Measurements from ENCODE around the gene POLA1. TPM values are rescaled to one million over a fixed set of nuclear protein-coding genes. Genes with fewer than 3 reads are reported as not detected.

Gene POLA1
- polyA plus RNA-seq, 1 experiment, result 2.5 TPM

GRCh38 chrX:24673424-24673823 is 20.3 kb upstream of the POLA1 start:
- Histone ChIP-seq H3K4me3 (ENCODE audit: low read depth, low read length) (no peak overlapping the region), H3K27me3 (ENCODE audit: control insufficient read depth, insufficient read depth, low read length) (no peaks in the 10 kb centered on the region), H3K36me3 (ENCODE audit: control insufficient read depth, insufficient read depth, low read length) (no peaks in the 10 kb centered on the region)
- no peak for DNase-seq (ENCODE audit: low read depth)
- CTCF ChIA-PET, result interaction anchor here (0.5 to 0.6 kb wide), 2 partner anchors 17 to 293 kb away, joined by 3 read pairs; no protein-coding TSS in a partner anchor
- no peak for TF ChIP-seq CTCF (IDR thresholded peaks at IDR 0.05; ENCODE audit: insufficient read depth, low read depth, low read length)
- POLR2A ChIA-PET, result no interaction called here

DNA sequence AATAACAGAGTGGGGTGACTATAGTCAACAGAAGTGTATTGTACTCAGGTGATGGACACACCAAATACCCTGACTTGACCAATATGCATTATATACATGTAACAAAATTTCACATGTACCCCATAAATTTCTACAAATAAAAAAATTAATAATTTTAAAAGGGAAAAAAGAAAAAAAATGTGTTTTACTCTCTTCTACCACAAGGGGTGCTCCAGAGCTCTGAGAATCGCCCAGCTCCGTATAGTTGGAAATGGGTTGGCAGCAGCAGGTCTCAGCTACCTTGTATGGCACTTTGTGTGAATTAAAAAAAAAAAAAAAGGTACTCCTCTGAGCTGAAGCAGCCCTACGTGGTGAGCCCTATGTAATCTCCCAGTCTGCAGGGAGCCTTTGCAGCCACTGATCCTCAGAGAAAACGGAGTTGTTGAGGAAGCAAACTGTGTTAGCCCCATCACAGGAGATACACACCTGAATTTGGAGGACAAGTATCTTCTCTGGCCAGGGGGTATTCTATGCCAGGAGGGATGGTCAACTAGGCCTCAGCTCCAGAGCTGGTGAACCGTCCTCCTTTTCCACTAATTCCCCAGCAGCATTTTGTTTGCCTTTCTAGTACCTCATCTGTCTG is 17.2 kb upstream of the POLA1 start:
- ChIA-PET POLR2A (no interaction called here), CTCF (interaction anchor here (0.8 to 1.7 kb wide), 7 partner anchors 11 to 467 kb away, joined by 3 to 12 read pairs (median 4); no protein-coding TSS in a partner anchor)
- no peak for DNase-seq (ENCODE audit: low read depth)
- no peak overlapping the region for H3K4me3 ChIP-seq (ENCODE audit: low read depth, low read length)
- peak; percentile 55 for TF ChIP-seq CTCF (IDR thresholded peaks at IDR 0.05; ENCODE audit: insufficient read depth, low read depth, low read length)
- H3K27me3 ChIP-seq (ENCODE audit: control insufficient read depth, insufficient read depth, low read length), result no peaks in the 10 kb centered on the region; the same call in 1 of the 2 replicates
- H3K36me3 ChIP-seq (ENCODE audit: control insufficient read depth, insufficient read depth, low read length), result no peaks in the 10 kb centered on the region

- ChIA-PET POLR2A (no interaction called here), CTCF (interaction anchor here (0.6 kb wide), 1 partner anchor 16 kb away, joined by 3 read pairs; no protein-coding TSS in a partner anchor)
- no peak for TF ChIP-seq CTCF (IDR thresholded peaks at IDR 0.05; ENCODE audit: insufficient read depth, low read depth, low read length)
- H3K36me3 ChIP-seq (ENCODE audit: control insufficient read depth, insufficient read depth, low read length), result no peaks in the 10 kb centered on the region
- no peak overlapping the region for H3K4me3 ChIP-seq (ENCODE audit: low read depth, low read length)
- H3K27me3 ChIP-seq (ENCODE audit: control insufficient read depth, insufficient read depth, low read length), result no peaks in the 10 kb centered on the region; the same call in 1 of the 2 replicates
- DNase-seq (ENCODE audit: low read depth), result no peak
These were observed 10.8 kb upstream of the POLA1 start for GRCh38 chrX:24682739-24683432.

DNA sequence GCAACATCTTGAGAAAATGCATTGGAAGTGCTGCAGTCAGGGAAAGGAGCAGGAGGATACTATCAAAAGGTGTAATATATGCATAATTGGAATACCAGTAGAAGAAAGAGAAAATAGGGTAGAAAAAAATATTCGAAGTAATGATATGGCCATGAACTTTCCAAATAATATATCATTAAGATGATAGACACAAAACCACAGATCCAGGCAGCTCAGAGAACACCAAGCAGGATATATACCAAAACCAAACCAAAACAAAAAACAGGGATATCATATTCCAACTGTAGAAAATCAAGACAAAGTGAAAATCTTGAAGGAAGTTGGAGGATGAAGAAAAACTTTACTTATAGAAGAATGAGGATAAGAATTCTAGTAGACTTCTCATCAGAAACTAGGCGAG is 9.7 kb upstream of the POLA1 start:
- H3K4me3 ChIP-seq (ENCODE audit: low read depth, low read length), result no peak overlapping the region
- ChIA-PET POLR2A (no interaction called here), CTCF (no interaction called here)
- no peak for TF ChIP-seq CTCF (IDR thresholded peaks at IDR 0.05; ENCODE audit: insufficient read depth, low read depth, low read length)
- H3K36me3 ChIP-seq (ENCODE audit: control insufficient read depth, insufficient read depth, low read length), result no peaks in the 10 kb centered on the region
- DNase-seq (ENCODE audit: low read depth), result no peak
- no peaks in the 10 kb centered on the region; the same call in 1 of the 2 replicates for H3K27me3 ChIP-seq (ENCODE audit: control insufficient read depth, insufficient read depth, low read length)

DNA sequence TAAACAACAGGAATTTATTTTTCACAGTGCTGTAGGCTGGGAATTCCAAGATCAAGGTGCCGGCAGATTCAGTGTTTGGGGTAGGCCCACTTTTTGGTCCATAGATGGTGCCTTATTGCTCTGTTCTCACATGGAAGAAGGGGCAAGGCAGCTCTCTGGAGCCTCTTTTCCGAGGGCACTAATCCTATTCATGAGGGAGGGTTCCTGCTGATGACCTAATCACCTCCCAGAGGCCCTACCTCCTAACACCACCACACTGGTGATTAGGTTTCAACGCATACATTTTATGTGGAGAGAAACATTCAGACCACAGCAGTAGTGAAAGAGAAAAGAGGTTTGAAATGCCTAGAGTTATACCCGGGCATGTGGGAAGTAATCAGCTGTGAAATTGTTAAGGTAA is 1.4 kb upstream of the POLA1 start:
- TF ChIP-seq CTCF (IDR thresholded peaks at IDR 0.05; ENCODE audit: insufficient read depth, low read depth, low read length), result no peak
- CTCF ChIA-PET, result interaction anchor here (0.7 kb wide), 1 partner anchor 16 kb away, joined by 3 read pairs; no protein-coding TSS in a partner anchor
- POLR2A ChIA-PET, result no interaction called here

More for the DNA sequence above, 1.4 kb upstream of the POLA1 start:
- no peak for DNase-seq (ENCODE audit: low read depth)
- H3K4me3 ChIP-seq (ENCODE audit: low read depth, low read length), result no peak overlapping the region
- no peaks in the 10 kb centered on the region for H3K36me3 ChIP-seq (ENCODE audit: control insufficient read depth, insufficient read depth, low read length)
- H3K27me3 ChIP-seq (ENCODE audit: control insufficient read depth, insufficient read depth, low read length), result no peaks in the 10 kb centered on the region
